GM12878 (cell line): ENCODE measurements around the gene SLC25A42. TPM values are rescaled to one million over a fixed set of nuclear protein-coding genes. Genes with fewer than 3 reads are reported as not detected.

Experiments
- ATAC-seq: fragments of 200-7000 bp; cut with Tn5 transposase; 3 replicates; pipeline ENCODE4 v1.9.1; 2020; ENCODE audit warnings: mild to moderate bottlenecking, moderate library complexity
- BruUV-seq: library from RNA; stranded (reverse); fragments of 400-500 nt; replicated peaks from 2 replicates; lab custom pipeline; 2021; lab: Mats Ljungman, UMichigan
- CTCF ChIA-PET: fragments of 300-600 bp; sonication (Branson Sonifier 250); formaldehyde crosslinking; extraction: SDS; loops from one replicate; lab custom pipeline; 2021; ENCODE audit warnings: inconsistent platforms; lab: Yijun Ruan, JAX
- POLR2A ChIA-PET: fragments of 350-600 bp; formaldehyde crosslinking; extraction: SDS; loops from one replicate; lab custom pipeline; 2021; ENCODE audit warnings: inconsistent platforms; lab: Charles Lee
- RAD21 ChIA-PET: fragments of 300-600 bp; sonication (Branson Sonifier 250); formaldehyde crosslinking; loops from one replicate; lab custom pipeline; 2023; ENCODE audit warnings: antibody characterized with exemption; ENCODE audit not compliant: unreplicated experiment; lab: Charles Lee
- SMC1A ChIA-PET: fragments of 300-600 bp; sonication (Branson Sonifier 250); formaldehyde crosslinking; loops from one replicate; lab custom pipeline; 2023; ENCODE audit not compliant: unreplicated experiment, uncharacterized antibody; lab: Charles Lee
- DNase-seq: peaks from one replicate; pipeline ENCODE4 v3.0.0-alpha.2; 2011; ENCODE audit warnings: low read depth, low spot score
- FAIRE-seq: peaks from 3 replicates; lab custom pipeline; 2011; peaks lifted over from hg19 to GRCh38; lab: Jason Lieb, UNC
- H2AFZ ChIP-seq: 2 replicates; pipeline ENCODE4 v1.6.0; 2011; ENCODE audit warnings: low read depth, low read length, control low read depth; ENCODE audit not compliant: control insufficient read depth
- H3K27ac ChIP-seq: 2 replicates; pipeline ENCODE4 v1.5.1; 2011; ENCODE audit warnings: control low read depth; ENCODE audit not compliant: control insufficient read depth, insufficient read depth
- H3K27me3 ChIP-seq, 2 experiments: replicated peaks in 1 of 2; 2 replicates each; pipeline versions ENCODE4 v1.6.0 to v1.6.1; 2011; ENCODE audit warnings: low read length in 1 of 2; ENCODE audit not compliant: control insufficient read depth in 2 of 2, insufficient read depth in 2 of 2
- H3K36me3 ChIP-seq, 2 experiments: 2 replicates each; pipeline ENCODE4 v1.5.1; 2011; ENCODE audit warnings: low read length in 1 of 2; ENCODE audit not compliant: control insufficient read depth in 2 of 2, insufficient read depth in 2 of 2
- H3K4me1 ChIP-seq: 2 replicates; pipeline ENCODE4 v1.6.1; 2011; ENCODE audit warnings: mild to moderate bottlenecking, low read length, moderate library complexity, mixed read lengths; ENCODE audit not compliant: control insufficient read depth, insufficient read depth
- H3K4me2 ChIP-seq: 2 replicates; pipeline ENCODE4 v1.6.0; 2011; ENCODE audit warnings: control low read depth; ENCODE audit not compliant: control insufficient read depth, insufficient read depth
- H3K4me3 ChIP-seq: fragments of 200-600 bp; sonication (generic); 2 replicates; pipeline ENCODE4 v1.5.1; 2016
- H3K79me2 ChIP-seq: 2 replicates; pipeline ENCODE4 v1.6.0; 2011; ENCODE audit warnings: low read length; ENCODE audit not compliant: control insufficient read depth, insufficient read depth
- H3K9ac ChIP-seq: 2 replicates; pipeline ENCODE4 v1.8.0; 2011; ENCODE audit warnings: low read length, control low read depth, mixed read lengths; ENCODE audit not compliant: control insufficient read depth, insufficient read depth
- H3K9me3 ChIP-seq: replicated peaks from 3 replicates; pipeline ENCODE4 v1.5.1; 2011; ENCODE audit warnings: mild to moderate bottlenecking, low read length; ENCODE audit not compliant: control insufficient read depth, insufficient read depth
- H4K20me1 ChIP-seq: 2 replicates; pipeline ENCODE4 v1.6.0; 2011; ENCODE audit not compliant: control insufficient read depth, insufficient read depth
- ATF2 ChIP-seq: IDR thresholded peaks from 2 replicates; pipeline ENCODE4 v1.6.1; 2012; ENCODE audit warnings: low read length, inconsistent platforms
- CEBPB ChIP-seq, 2 experiments: fragments of 150-350 bp in 1 of 2; IDR thresholded peaks; 2 replicates each; pipeline ENCODE4 v1.6.1; 2012 to 2014; ENCODE audit warnings: low read depth in 2 of 2, low read length in 2 of 2, borderline replicate concordance in 1 of 2, inconsistent platforms in 1 of 2
- CEBPZ ChIP-seq: fragments of 150-350 bp; IDR thresholded peaks from 2 replicates; pipeline ENCODE4 v1.6.1; 2016; ENCODE audit warnings: low read depth, low read length
- CUX1 ChIP-seq: IDR thresholded peaks from 2 replicates; pipeline ENCODE4 v1.6.1; 2012; ENCODE audit warnings: improper control_type of control experiment, low read depth, low read length; ENCODE audit not compliant: insufficient replicate concordance
- IRF4 ChIP-seq: IDR thresholded peaks from 2 replicates; pipeline ENCODE4 v1.6.1; 2011; ENCODE audit warnings: low read depth, low read length
- JUNB ChIP-seq: IDR thresholded peaks from 2 replicates; pipeline ENCODE4 v1.6.1; 2016; ENCODE audit warnings: antibody characterized with exemption, mild to moderate bottlenecking
- MTA3 ChIP-seq: IDR thresholded peaks from 2 replicates; pipeline ENCODE4 v1.6.1; 2012; ENCODE audit warnings: low read length, inconsistent platforms, borderline replicate concordance
- NR2F1 ChIP-seq: fragments of 450-650 bp; conservative IDR thresholded peaks from 2 replicates; pipeline ENCODE4 v1.6.1; 2017; ENCODE audit warnings: mild to moderate bottlenecking
- RUNX3 ChIP-seq: IDR thresholded peaks from 2 replicates; pipeline ENCODE4 v1.6.1; 2012; ENCODE audit warnings: low read length, inconsistent platforms
- SIX5 ChIP-seq: IDR thresholded peaks from 2 replicates; pipeline ENCODE4 v1.6.1; 2011; ENCODE audit warnings: mild to moderate bottlenecking, low read depth, low read length, moderate library complexity; ENCODE audit not compliant: severe bottlenecking
- SP1 ChIP-seq: IDR thresholded peaks from one replicate; pipeline ENCODE4 v1.6.1; 2011; ENCODE audit warnings: low read depth, low read length
- SPI1 ChIP-seq: IDR thresholded peaks from 2 replicates; pipeline ENCODE4 v1.6.1; 2011; ENCODE audit warnings: low read depth, mild to moderate bottlenecking, low read length, moderate library complexity, borderline replicate concordance; ENCODE audit not compliant: insufficient read depth
- TCF12 ChIP-seq: IDR thresholded peaks from 2 replicates; pipeline ENCODE4 v1.6.1; 2011; ENCODE audit warnings: low read depth, mild to moderate bottlenecking, low read length
- ZNF384 ChIP-seq: IDR thresholded peaks from 2 replicates; pipeline ENCODE4 v1.6.1; 2012; ENCODE audit warnings: low read depth, mild to moderate bottlenecking, low read length, improper control_type of control experiment, borderline replicate concordance
- WGBS: methylation state at CpG from one replicate; pipeline ENCODE4 v1.1.6; 2016; ENCODE audit warnings: low lambda C conversion rate; ENCODE audit not compliant: insufficient replicate concordance, insufficient coverage; ENCODE audit errors: missing lambda C conversion rate; 5-methylcytosine and 5-hydroxymethylcytosine counted together
- in situ Hi-C: fragments of 300-500 bp; cut with MboI; formaldehyde crosslinking; loops from 9 replicates; pipeline ENCODE4 v1.14.3; 2018; ENCODE audit warnings: mixed read lengths
- intact Hi-C: fragments of 100-400 bp; cut with micrococcal nuclease; formaldehyde crosslinking; loops from one replicate; pipeline ENCODE4 v1.14.2; 2022; ENCODE audit not compliant: unreplicated experiment
- polyA plus RNA-seq, 11 experiments: library from polyadenylated mRNA; depleted of rRNA in 4 of 11; unstranded in 6 of 11; stranded (reverse) in 5 of 11; fragments of >200 nt; fragmentation: Nextera tagmentation in 4 of 11; fragmentation: Illumina TruSeq in 1 of 11; extraction: Ambion mirVana in 4 of 11; extraction: Trizol in 1 of 11; gene quantifications; 1 replicate in 1 of 11; 2 replicates in 10 of 11; pipeline versions ENCODE4 v1.2.1 to v1.2.3, GENCODE V29; 2011 to 2016; ENCODE audit warnings: inconsistent platforms in 2 of 11, missing spikeins in 2 of 11, low read depth in 1 of 11
- total RNA-seq, 4 experiments: library from RNA; depleted of rRNA in 3 of 4; stranded (reverse); fragments of >200 nt in 3 of 4; fragmentation: Illumina TruSeq in 1 of 4; extraction: Trizol in 1 of 4; gene quantifications; 2 replicates each; pipeline versions ENCODE4 v1.2.1 to v1.2.3, GENCODE V29; 2013 to 2021

SLC25A42 gene
- total and polyA plus RNA-seq, 10 of the 15 experiments (the other 5 are each of a cell fraction or from before 2014, with no cell fraction given) = 0.24 to 19.2 (median 9.6) TPM

- Histone ChIP-seq H3K27ac (peak overlapping the region; percentile 82), H3K79me2 (peaks cover 2% of the 10 kb centered on the region), H3K9me3 (no peaks in the 10 kb centered on the region; the same call in 2 of the 3 replicates), H4K20me1 (no peaks in the 10 kb centered on the region), H2AFZ (no peak overlapping the region), H3K9ac (no peak overlapping the region; the same call in 1 of the 2 replicates), H3K36me3 (peaks cover 0 to 3% of the 10 kb centered on the region in 2 experiments; a peak in 1 of 4 replicates), H3K4me2 (peak overlapping the region; percentile 93), H3K27me3 (no peaks in the 10 kb centered on the region), H3K4me3 (no peak overlapping the region), H3K4me1 (peaks cover 61% of the 10 kb centered on the region)
- BruUV-seq = no TSS peak
- DNase-seq (no peak), ATAC-seq (no peak), FAIRE-seq (no peak)
- intact Hi-C loops (no loop called here), in situ Hi-C loops (no loop called here)
- ChIA-PET SMC1A (interaction anchor here (1.3 to 7.4 kb wide), 6 partner anchors 8 to 32 kb away, joined by 3 to 83 read pairs (median 6); partner anchors contain the start of genes BORCS8 and MEF2B), RAD21 (interaction anchor here (1.5 to 17.5 kb wide), 2 partner anchors 11 to 14 kb away, joined by 4 to 394 read pairs; partner anchors contain the start of gene MEF2B), POLR2A (interaction anchor here (1.1 to 7.7 kb wide), 2 partner anchors 8 to 9 kb away, joined by 9 to 74 read pairs; partner anchors contain the start of gene MEF2B), CTCF (interaction anchor here (7.3 to 11.3 kb wide), 3 partner anchors 10 to 15 kb away, joined by 57 to 135 read pairs (median 86); partner anchors contain the start of gene MEF2B)
- 62% methylated on average over 4 of the region's 4 CpGs for WGBS
- TF ChIP-seq ZNF384 = no peak
- TF ChIP-seq SPI1 = no peak
- TF ChIP-seq TCF12 = no peak
- no peak for TF ChIP-seq RUNX3
- TF ChIP-seq IRF4 = no peak
- TF ChIP-seq CEBPZ = no peak
- TF ChIP-seq NR2F1 = no peak
- TF ChIP-seq ATF2 = no peak
- TF ChIP-seq MTA3 = no peak
- TF ChIP-seq SIX5 = no peak
- no peak for TF ChIP-seq CUX1
- no peak for TF ChIP-seq SP1
- no peak for TF ChIP-seq CEBPB (IDR thresholded peaks at IDR 0.05; ENCODE audit: borderline replicate concordance in 1 of 2, low read depth in 2 of 2, low read length in 2 of 2)
- no peak for TF ChIP-seq JUNB
These were observed 95.7 kb downstream of the SLC25A42 start for GRCh38 chr19:19159534-19159933.
